T-helper 17 cell (primary cell): ENCODE measurements around the gene CYBC1. TPM values are rescaled to one million over a fixed set of nuclear protein-coding genes. Genes with fewer than 3 reads are reported as not detected.

ENCODE experiments used
- ATAC-seq: fragments of 150-1000 bp; cut with Tn5 transposase; 2 replicates; pipeline ENCODE4 v1.10.0; 2021; ENCODE audit warnings: mild to moderate bottlenecking, moderate library complexity
- DNase-seq, 3 donors: peaks; one replicate each; pipeline versions ENCODE4 v3.0.0 to v3.0.0-alpha.2; 2020 to 2021
- H3K9me3 ChIP-seq: one replicate; pipeline ENCODE4 v1.7.0; 2013; ENCODE audit warnings: low read length, mild to moderate bottlenecking; ENCODE audit not compliant: control insufficient read depth, poor library complexity, severe bottlenecking
- H3K27ac Mint-ChIP-seq: one replicate; pipeline ENCODE4 v1.8.0; 2022; ENCODE audit warnings: mild to moderate bottlenecking, moderate library complexity, mixed read lengths
- H3K27me3 Mint-ChIP-seq: one replicate; pipeline ENCODE4 v1.8.0; 2022; ENCODE audit warnings: mixed read lengths
- H3K36me3 Mint-ChIP-seq: one replicate; pipeline ENCODE4 v1.8.0; 2022; ENCODE audit warnings: low read depth, mixed read lengths
- H3K4me1 Mint-ChIP-seq: one replicate; pipeline ENCODE4 v1.8.0; 2022; ENCODE audit warnings: mild to moderate bottlenecking, mixed read lengths
- H3K4me3 Mint-ChIP-seq: one replicate; pipeline ENCODE4 v1.8.0; 2022; ENCODE audit warnings: mild to moderate bottlenecking, moderate library complexity, mixed read lengths
- total RNA-seq, 4 donors: library from RNA in 2 of 4; stranded (reverse) in 2 of 4; gene quantifications; one replicate each; pipeline ENCODE4 v1.2.3 and lab custom pipeline; 2022 to 2026

CYBC1 gene
- total RNA-seq, 2 donors from 2014 or later: 110 to 121 TPM

DNA sequence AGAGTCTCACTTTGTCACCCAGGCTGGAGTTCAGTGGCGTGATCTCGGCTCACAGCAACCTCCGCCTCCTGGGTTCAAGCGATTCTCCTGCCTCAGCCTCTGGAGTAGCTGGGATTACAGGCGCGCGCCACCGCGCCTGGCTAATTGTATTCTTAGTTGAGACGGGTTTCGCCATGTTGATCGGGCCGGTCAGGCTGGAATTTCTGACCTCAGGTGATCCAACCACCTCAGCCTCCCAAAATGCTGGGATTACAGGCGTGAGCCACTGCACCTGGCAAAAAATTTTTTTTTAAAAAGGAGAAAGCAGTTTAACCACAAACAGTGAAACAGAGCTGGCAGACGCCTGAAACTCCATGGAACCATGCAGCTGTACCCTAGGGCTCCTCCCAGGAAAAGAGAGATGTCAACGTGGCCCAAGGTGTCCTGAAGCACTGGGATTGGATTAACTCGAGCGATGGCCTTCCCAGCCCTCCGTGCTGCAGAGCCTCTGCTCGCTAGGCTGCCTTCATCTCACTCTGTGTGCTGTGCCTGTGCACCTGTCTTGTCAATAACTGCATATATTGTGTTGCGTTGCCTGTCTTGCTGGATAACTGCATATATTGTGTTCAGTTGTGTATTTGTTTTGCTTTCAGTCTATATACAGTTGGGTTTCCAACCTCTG is 39.4 kb upstream of the CYBC1 start:
- Mint-ChIP-seq H3K27me3 (no peaks in the 10 kb centered on the region), H3K4me3 (no peak overlapping the region), H3K27ac (peak overlapping the region; percentile 63), H3K36me3 (no peaks in the 10 kb centered on the region), H3K4me1 (peaks cover 18% of the 10 kb centered on the region)
- no peak for DNase-seq
- H3K9me3 ChIP-seq: no peaks in the 10 kb centered on the region
- no peak for ATAC-seq

DNA sequence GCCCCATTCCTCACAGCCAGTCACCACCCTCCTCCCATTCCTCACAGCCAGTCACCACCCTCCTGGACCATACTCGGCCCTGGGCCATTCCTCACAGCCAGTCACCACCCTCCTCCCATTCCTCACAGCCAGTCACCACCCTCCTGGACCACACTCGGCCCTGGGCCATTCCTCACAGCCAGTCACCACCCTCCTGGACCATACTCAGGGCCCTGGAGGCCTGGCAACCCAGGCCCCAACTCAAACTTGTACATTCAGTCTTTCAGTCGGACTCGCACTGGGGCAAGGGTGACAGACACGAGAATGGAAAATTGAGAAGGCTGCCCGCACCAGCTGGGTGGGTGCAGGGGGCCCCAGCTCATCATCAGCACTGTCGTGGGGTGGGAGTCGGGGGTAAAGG is 38.6 kb upstream of the CYBC1 start:
- H3K27ac Mint-ChIP-seq: no peak overlapping the region
- no peaks in the 10 kb centered on the region for H3K27me3 Mint-ChIP-seq
- H3K36me3 Mint-ChIP-seq: no peaks in the 10 kb centered on the region
- no peak for ATAC-seq
- H3K4me3 Mint-ChIP-seq: no peak overlapping the region
- H3K4me1 Mint-ChIP-seq: peaks cover 10% of the 10 kb centered on the region
- no peaks in the 10 kb centered on the region for H3K9me3 ChIP-seq
- no peak for DNase-seq

DNA sequence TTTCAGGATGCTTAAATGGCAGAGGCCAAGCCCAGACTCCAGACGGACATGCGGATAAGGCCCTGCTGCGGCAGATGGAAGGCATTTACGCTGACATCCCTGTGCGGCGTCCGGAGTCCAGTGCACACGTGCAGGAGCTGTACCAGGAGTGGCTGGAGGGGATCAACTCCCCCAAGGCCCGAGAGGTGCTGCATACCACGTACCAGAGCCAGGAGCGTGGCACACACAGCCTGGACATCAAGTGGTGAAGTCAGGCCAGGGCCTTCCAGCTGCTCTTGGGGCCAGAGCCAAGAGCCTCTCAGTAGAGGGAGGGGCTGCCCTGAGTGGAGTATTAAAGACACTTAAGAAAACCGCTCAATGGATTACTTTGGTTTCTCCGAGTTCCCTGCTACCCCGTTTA is 37.4 kb upstream of the CYBC1 start:
- ATAC-seq: no peak
- no peak overlapping the region for H3K4me3 Mint-ChIP-seq
- no peaks in the 10 kb centered on the region for H3K9me3 ChIP-seq
- no peaks in the 10 kb centered on the region for H3K27me3 Mint-ChIP-seq
- DNase-seq: no peak
- peaks cover 10% of the 10 kb centered on the region for H3K4me1 Mint-ChIP-seq
- H3K36me3 Mint-ChIP-seq: no peaks in the 10 kb centered on the region
- peak overlapping the region; percentile 8 for H3K27ac Mint-ChIP-seq

DNA sequence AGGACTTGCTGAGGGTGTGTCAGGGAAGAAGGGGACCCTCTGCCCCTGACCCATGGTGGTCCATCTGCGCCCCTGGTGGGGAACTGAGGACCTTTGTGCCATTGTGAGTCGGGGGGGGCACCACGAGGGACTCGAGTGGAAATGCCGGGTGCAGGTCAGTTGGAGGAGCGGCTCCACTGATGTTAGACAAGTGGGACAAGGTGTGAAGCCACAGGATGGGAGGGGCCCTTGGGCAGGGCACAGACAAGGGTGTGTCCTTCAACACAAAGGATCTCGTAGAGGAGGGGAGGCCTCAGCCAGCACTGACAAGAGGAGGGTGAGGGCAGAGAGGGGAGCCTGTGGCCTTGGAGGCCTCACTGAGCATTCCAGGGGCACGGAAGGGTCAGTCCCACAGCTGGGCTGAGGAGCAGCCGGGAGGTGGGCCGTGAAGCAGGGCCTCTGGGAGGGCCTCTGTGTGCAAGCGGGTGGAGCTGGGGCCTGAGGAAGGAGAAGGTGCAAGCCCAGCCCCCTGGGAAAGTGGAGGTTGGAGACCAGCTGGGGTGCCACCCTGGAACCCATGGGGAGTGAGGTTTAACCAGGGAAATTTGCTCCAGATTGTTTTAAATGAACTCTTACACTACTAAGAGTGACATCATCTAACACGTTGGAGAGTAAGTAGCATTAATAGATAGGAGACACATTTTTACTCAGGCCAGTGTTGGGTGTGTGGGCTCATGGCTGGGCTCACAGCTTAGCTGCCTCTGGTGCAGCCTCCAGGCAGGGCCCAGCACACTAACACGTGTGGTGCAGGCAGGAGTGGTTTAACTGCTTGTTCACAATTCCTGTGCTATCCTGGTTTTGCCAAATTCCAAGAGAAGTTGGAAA is 35.9 kb upstream of the CYBC1 start:
- Mint-ChIP-seq H3K4me3 (peak overlapping the region; percentile 47), H3K27ac (peak overlapping the region; percentile 88), H3K4me1 (peaks cover 10% of the 10 kb centered on the region), H3K36me3 (no peaks in the 10 kb centered on the region), H3K27me3 (no peaks in the 10 kb centered on the region)
- ATAC-seq (no peak), DNase-seq (no peak)
- no peaks in the 10 kb centered on the region for H3K9me3 ChIP-seq

DNA sequence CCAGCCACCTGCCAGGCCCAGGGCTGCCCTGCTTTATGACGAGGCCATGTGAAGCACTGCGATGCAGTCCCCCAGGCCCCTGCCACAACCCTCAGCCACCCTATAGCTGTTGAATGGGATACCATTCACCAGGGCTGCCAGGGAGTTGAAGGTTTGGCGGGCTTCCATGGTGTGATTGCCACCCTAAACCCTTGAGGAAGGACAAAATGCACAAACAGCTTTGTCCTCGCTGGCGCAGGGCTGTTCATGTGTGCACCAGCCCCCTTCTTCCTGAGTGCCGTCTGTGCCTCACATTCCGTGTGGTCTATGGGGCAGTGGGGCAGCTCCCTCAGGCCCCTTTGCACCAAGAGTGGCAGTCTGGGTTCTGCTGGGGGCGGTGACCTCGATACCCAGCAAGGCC is 33.3 kb upstream of the CYBC1 start:
- H3K27me3 Mint-ChIP-seq: no peaks in the 10 kb centered on the region
- DNase-seq (no peak), ATAC-seq (no peak)
- H3K27ac Mint-ChIP-seq: no peak overlapping the region
- H3K9me3 ChIP-seq: no peaks in the 10 kb centered on the region
- peaks cover 6% of the 10 kb centered on the region for H3K36me3 Mint-ChIP-seq
- H3K4me3 Mint-ChIP-seq: no peak overlapping the region
- H3K4me1 Mint-ChIP-seq: peaks cover 12% of the 10 kb centered on the region

DNA sequence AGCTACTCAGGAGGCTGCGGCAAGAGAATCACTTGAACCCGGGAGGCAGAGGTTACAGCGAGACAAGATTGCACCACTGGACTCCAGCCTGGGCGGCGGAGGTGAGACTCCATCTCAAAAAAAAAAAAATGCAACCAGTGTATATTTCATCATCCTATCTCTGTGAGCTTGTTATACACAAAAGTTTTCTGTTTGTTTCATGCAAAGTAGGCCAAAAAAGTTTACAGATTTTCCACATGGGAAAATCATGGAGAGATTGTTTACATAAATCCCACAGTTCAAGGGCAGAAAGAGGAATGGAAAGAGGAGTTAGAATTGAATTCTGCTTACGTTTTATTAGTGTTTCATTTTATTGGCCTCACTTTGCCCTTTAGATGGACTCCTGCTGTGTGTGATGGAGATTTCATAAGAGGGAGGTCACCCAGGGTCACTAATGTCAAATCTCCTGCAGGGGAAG is 32.7 kb upstream of the CYBC1 start:
- Mint-ChIP-seq H3K4me3 (no peak overlapping the region), H3K27ac (no peak overlapping the region), H3K4me1 (peaks cover 12% of the 10 kb centered on the region), H3K36me3 (peaks cover 6% of the 10 kb centered on the region), H3K27me3 (no peaks in the 10 kb centered on the region)
- ATAC-seq (no peak), DNase-seq (no peak)
- H3K9me3 ChIP-seq: no peaks in the 10 kb centered on the region

DNA sequence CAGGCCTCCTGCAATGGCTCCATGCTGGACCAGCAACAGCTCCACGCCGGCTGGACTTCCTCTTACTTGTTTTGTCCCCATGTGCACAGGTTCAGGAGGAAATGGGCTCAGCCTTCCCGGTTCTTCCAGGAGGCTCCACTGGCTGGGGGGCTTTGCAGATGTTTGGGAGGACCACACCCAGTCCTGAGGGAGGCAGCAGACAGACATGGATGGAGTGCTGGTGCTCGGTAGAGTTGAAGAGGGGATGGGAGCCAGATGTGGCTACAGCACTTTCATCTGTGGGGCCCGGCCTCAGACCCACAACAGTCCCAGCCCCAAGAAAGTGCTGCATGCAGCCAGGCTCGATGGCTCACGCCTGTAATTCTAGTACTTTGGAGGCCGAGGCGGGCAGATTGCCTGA is 29.8 kb upstream of the CYBC1 start:
- Mint-ChIP-seq H3K4me3 (no peak overlapping the region), H3K4me1 (peaks cover 2% of the 10 kb centered on the region), H3K27me3 (no peaks in the 10 kb centered on the region), H3K36me3 (peaks cover 6% of the 10 kb centered on the region), H3K27ac (no peak overlapping the region)
- ATAC-seq (no peak), DNase-seq (no peak)
- H3K9me3 ChIP-seq: no peaks in the 10 kb centered on the region

DNA sequence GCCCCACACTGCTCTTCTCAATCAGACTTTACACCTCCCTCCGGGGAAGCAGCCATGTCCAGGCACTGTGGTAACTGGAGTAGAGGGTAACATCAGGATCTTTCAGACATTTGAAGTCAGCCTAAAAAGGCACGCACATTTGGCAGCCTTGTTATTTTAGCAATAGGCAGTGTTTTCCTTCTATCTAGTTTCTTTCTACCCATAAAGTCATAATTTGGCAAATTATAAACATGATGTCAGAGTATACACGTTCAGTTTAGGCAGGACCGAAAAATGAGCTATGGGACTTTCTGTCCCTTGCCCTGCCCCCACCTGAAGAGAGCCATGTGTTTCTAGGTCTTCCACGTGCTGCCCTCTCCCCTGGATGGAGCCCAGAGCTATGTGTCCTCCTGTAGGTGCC is 29.1 kb upstream of the CYBC1 start:
- Mint-ChIP-seq H3K36me3 (peaks cover 6% of the 10 kb centered on the region), H3K4me1 (peaks cover 2% of the 10 kb centered on the region), H3K4me3 (no peak overlapping the region), H3K27me3 (no peaks in the 10 kb centered on the region), H3K27ac (no peak overlapping the region)
- H3K9me3 ChIP-seq: no peaks in the 10 kb centered on the region
- DNase-seq (no peak), ATAC-seq (no peak)

DNA sequence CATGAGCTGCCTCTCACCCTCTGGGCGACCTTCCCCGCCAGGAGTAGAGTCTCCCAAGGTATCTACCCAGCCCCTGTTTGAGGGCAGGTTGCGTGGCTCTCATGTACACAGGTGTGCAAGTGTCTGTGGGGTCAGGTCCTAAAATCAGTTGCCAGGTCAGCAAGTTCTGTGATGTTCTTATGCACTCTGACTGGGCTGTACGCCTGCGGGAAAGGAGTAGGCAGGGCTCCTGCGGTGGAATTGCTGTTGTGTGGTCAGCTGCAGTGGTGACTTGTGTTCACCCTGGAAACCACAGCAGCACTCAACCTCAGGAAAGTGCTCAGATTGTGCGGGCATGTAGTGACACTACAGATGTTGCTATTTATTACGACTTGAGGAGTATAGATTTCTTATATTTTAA is 27.4 kb upstream of the CYBC1 start:
- ATAC-seq (no peak), DNase-seq (no peak)
- H3K4me1 Mint-ChIP-seq: peaks cover 2% of the 10 kb centered on the region
- no peaks in the 10 kb centered on the region for H3K27me3 Mint-ChIP-seq
- peaks cover 6% of the 10 kb centered on the region for H3K36me3 Mint-ChIP-seq
- H3K27ac Mint-ChIP-seq: peak overlapping the region; percentile 24
- H3K9me3 ChIP-seq: no peaks in the 10 kb centered on the region
- H3K4me3 Mint-ChIP-seq: no peak overlapping the region

DNA sequence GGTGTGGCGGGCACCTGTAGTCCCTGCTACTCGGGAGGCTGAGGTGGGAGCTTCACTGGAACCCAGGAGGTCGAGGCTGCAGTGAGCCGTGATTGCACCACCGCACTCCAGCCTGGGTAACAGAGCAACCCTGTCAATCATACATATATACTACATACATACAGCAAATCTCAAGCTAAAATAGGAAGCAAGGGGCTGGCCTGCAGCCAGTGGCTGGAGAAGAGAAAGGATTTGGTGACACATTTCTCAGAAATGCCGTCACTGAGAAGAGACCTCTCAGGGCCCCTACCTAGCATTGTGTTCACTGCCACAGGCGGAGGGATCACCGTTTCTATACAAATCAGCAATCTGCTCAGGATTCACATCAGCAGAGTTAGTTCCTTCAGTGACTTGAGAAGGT is 24.9 kb upstream of the CYBC1 start:
- H3K36me3 Mint-ChIP-seq: peaks cover 6% of the 10 kb centered on the region
- no peak overlapping the region for H3K4me3 Mint-ChIP-seq
- peaks cover 2% of the 10 kb centered on the region for H3K4me1 Mint-ChIP-seq
- no peaks in the 10 kb centered on the region for H3K27me3 Mint-ChIP-seq
- H3K9me3 ChIP-seq: no peaks in the 10 kb centered on the region
- ATAC-seq (no peak), DNase-seq (no peak)
- H3K27ac Mint-ChIP-seq: no peak overlapping the region

DNA sequence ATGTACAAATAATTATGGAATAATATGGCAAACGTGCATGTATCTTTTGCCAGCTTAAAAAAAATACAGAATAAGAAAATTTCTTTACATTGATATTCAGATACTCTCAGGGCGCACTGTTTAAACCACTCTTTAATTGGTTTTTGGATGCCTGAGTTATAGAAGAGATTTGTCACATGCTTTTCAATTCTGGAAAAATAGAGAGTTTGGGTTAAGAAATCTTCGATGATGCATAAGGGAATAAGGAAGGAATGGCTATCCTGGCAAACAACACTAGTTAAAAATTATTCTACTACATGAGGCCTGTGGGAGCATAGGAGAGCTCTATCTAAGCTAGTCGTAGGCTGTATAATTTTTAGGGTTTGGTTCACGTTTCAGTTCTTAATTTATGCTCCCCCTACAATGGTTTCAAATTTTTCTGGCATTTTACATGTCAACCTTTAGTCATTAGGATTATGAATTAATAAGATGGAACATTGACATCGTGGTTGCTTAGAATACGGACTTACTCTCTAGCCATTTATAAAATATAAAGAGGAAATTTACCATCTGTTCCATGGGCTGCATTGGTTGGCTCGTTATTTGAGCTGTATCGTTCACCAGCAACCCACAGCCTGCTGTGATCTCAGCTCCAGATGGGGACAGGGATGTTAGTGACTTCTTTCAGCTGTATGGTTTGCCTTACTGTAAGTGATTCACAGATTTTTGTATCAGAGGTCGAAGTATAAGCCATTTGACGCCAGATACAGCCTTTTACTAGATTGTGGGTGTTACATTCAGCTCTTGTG is 23.9 kb upstream of the CYBC1 start:
- H3K36me3 Mint-ChIP-seq: peaks cover 7% of the 10 kb centered on the region
- ATAC-seq: no peak
- no peak for DNase-seq
- no peaks in the 10 kb centered on the region for H3K9me3 ChIP-seq
- H3K4me1 Mint-ChIP-seq: peaks cover 2% of the 10 kb centered on the region
- no peak overlapping the region for H3K4me3 Mint-ChIP-seq
- H3K27me3 Mint-ChIP-seq: no peaks in the 10 kb centered on the region
- no peak overlapping the region for H3K27ac Mint-ChIP-seq

DNA sequence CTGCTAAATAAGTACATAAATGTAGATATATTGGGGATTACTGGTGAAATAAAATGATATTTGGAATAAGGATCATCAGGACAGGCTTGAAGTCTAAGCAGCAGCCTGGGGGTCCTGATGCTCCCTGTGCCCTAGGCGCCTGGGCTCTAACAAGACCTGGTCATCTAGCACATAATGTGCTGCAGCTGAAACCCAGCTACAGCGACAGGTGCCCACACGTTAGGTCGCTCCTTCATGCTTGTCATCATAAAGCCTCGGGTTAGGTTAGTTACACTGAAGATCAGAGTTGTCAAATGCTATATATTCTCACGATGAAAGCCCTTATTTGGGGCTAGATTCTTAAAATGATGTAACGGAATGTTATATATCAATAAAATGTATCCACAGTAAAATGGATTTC is 19.5 kb upstream of the CYBC1 start:
- no peaks in the 10 kb centered on the region for H3K9me3 ChIP-seq
- H3K27me3 Mint-ChIP-seq: no peaks in the 10 kb centered on the region
- H3K27ac Mint-ChIP-seq: peak overlapping the region; percentile 41
- peaks cover 6% of the 10 kb centered on the region for H3K36me3 Mint-ChIP-seq
- H3K4me3 Mint-ChIP-seq: no peak overlapping the region
- H3K4me1 Mint-ChIP-seq: peaks cover 6% of the 10 kb centered on the region
- DNase-seq (no peak), ATAC-seq (no peak)

DNA sequence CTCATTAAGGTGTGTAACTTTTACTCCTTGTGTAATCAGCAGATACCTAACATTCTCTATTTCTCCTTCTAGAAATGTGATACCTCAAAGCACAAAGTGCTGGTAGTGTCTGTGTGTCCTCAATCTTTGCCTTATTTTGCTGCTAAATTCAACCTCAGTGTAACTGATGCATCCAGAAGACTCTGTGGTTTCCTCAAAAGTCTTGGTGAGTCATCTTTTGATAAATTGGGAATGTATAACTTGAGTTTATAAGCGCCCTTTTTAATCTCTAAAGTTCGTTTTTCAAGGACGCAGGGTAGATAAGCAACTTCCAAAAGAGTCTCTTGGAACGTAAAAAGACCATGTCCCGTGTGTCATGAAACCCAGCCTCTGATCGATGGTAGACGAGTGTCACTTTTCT is 18.1 kb upstream of the CYBC1 start:
- Mint-ChIP-seq H3K36me3 (peaks cover 10% of the 10 kb centered on the region), H3K4me3 (no peak overlapping the region), H3K27ac (no peak overlapping the region), H3K4me1 (peaks cover 10% of the 10 kb centered on the region), H3K27me3 (no peaks in the 10 kb centered on the region)
- ATAC-seq: no peak
- DNase-seq: no peak
- no peaks in the 10 kb centered on the region for H3K9me3 ChIP-seq
